ENCODE results near the gene ITFG1.

Gene ITFG1

GRCh38 chr16:47499080-47499699 is 38.3 kb upstream of the ITFG1 start:
- Histone ChIP-seq H3K4me2 (ENCODE audit: low read length) (no peak overlapping the region), H3K27ac (ENCODE audit: low read depth, low read length) (no peak overlapping the region), H3K9me2 (replicated peaks; ENCODE audit: control insufficient read depth, low read length) (no peaks in the 10 kb centered on the region), H3F3A (ENCODE audit: control insufficient read depth, insufficient read depth) (peaks cover 3% of the 10 kb centered on the region; the same call in 1 of the 2 replicates), H3K36me3 (ENCODE audit: control insufficient read depth, low read length) (peaks cover 65% of the 10 kb centered on the region), H3K4me3 (ENCODE audit: low read length) (no peak overlapping the region), H3K27me3 (ENCODE audit: control insufficient read depth, low read length) (no peaks in the 10 kb centered on the region), H3K79me2 (ENCODE audit: control insufficient read depth, low read length) (peaks cover 25% of the 10 kb centered on the region), H4K20me1 (ENCODE audit: control insufficient read depth, insufficient read depth, low read depth, low read length) (no peaks in the 10 kb centered on the region), H3K9me3 (ENCODE audit: control insufficient read depth, insufficient read depth, low read length) (no peaks in the 10 kb centered on the region), H3K4me1 (ENCODE audit: control insufficient read depth, low read length) (peaks cover 20% of the 10 kb centered on the region)
- TF ChIP-seq, protein P1, sequence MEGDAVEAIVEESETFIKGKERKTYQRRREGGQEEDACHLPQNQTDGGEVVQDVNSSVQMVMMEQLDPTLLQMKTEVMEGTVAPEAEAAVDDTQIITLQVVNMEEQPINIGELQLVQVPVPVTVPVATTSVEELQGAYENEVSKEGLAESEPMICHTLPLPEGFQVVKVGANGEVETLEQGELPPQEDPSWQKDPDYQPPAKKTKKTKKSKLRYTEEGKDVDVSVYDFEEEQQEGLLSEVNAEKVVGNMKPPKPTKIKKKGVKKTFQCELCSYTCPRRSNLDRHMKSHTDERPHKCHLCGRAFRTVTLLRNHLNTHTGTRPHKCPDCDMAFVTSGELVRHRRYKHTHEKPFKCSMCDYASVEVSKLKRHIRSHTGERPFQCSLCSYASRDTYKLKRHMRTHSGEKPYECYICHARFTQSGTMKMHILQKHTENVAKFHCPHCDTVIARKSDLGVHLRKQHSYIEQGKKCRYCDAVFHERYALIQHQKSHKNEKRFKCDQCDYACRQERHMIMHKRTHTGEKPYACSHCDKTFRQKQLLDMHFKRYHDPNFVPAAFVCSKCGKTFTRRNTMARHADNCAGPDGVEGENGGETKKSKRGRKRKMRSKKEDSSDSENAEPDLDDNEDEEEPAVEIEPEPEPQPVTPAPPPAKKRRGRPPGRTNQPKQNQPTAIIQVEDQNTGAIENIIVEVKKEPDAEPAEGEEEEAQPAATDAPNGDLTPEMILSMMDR (IDR thresholded peaks at IDR 0.05; ENCODE audit: low read depth, low read length, poor library complexity, severe bottlenecking) = no peak
- TF ChIP-seq EZH2phosphoT487 (IDR thresholded peaks at IDR 0.05; ENCODE audit: borderline replicate concordance, low read length) = no peak

DNA sequence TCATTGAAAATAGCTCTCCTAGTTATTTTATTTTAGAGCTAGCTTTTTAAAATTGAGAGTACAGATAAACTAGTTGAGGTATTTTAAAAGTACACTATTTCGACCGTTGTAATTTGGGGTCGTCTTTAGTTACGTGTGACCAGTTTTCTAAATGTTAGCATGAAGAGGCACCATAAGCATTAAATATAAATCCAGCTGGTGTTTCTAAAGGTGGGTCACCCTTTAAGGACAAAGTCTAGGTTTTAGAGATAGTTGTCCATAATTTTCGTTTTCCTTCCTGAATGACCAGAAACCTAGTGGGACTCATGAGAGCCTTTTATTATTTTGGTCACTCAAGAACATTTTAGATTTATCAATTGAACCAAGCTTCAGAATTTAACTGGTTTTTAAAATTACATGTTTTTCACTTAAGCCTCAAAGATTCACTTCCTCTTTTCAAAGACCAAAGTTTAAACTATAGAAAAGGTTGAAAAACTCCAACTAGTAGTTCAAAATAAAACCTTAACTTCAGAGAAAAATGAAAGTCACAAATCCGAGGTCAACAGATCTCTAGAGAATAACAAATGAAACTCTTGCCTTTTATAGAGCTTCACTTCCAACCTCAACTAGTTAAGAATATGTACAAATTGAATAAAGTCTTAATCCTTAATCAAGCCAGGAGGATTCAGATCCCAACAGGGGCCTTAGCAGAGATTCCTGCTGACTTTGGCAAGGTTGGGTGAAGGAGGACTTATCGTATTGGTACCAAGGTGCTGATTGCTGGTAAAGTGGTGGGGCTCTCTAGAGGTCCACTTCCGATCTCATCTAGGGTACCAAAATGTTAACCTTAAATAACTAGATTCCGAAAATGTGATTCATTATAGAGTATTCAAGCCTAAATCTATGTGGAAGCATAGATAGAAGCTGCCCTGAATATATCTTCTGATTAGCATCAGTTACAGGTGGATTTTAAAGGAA is 32.8 kb upstream of the ITFG1 start:
- peaks cover 53% of the 10 kb centered on the region for H3K36me3 ChIP-seq (ENCODE audit: control insufficient read depth, low read length)
- H3K9me2 ChIP-seq (replicated peaks; ENCODE audit: control insufficient read depth, low read length) = no peaks in the 10 kb centered on the region
- peaks cover 57% of the 10 kb centered on the region for H3K4me1 ChIP-seq (ENCODE audit: control insufficient read depth, low read length)
- peak overlapping the region; percentile 93 for H3K4me2 ChIP-seq (ENCODE audit: low read length)
- peaks cover 32% of the 10 kb centered on the region for H3F3A ChIP-seq (ENCODE audit: control insufficient read depth, insufficient read depth)
- H3K9me3 ChIP-seq (ENCODE audit: control insufficient read depth, insufficient read depth, low read length) = peaks cover 27% of the 10 kb centered on the region; the same call in 1 of the 2 replicates
- no peak for TF ChIP-seq EZH2phosphoT487 (IDR thresholded peaks at IDR 0.05; ENCODE audit: borderline replicate concordance, low read length)
- TF ChIP-seq, protein P1 (IDR thresholded peaks at IDR 0.05; ENCODE audit: low read depth, low read length, poor library complexity, severe bottlenecking) = no peak
- H4K20me1 ChIP-seq (ENCODE audit: control insufficient read depth, insufficient read depth, low read depth, low read length) = no peaks in the 10 kb centered on the region
- H3K27ac ChIP-seq (ENCODE audit: low read depth, low read length) = peak overlapping the region; percentile 97
- no peaks in the 10 kb centered on the region for H3K27me3 ChIP-seq (ENCODE audit: control insufficient read depth, low read length)
- H3K79me2 ChIP-seq (ENCODE audit: control insufficient read depth, low read length) = peaks cover 54% of the 10 kb centered on the region
- H3K4me3 ChIP-seq (ENCODE audit: low read length) = peak overlapping the region; percentile 74

- no peak for TF ChIP-seq EZH2phosphoT487 (IDR thresholded peaks at IDR 0.05; ENCODE audit: borderline replicate concordance, low read length)
- TF ChIP-seq, protein P1 (IDR thresholded peaks at IDR 0.05; ENCODE audit: low read depth, low read length, poor library complexity, severe bottlenecking) = no peak
- H3K9me2 ChIP-seq (replicated peaks; ENCODE audit: control insufficient read depth, low read length) = no peaks in the 10 kb centered on the region
- no peaks in the 10 kb centered on the region for H3K27me3 ChIP-seq (ENCODE audit: control insufficient read depth, low read length)
- H3K36me3 ChIP-seq (ENCODE audit: control insufficient read depth, low read length) = peaks cover 44% of the 10 kb centered on the region
- H3F3A ChIP-seq (ENCODE audit: control insufficient read depth, insufficient read depth) = peaks cover 32% of the 10 kb centered on the region
- H3K79me2 ChIP-seq (ENCODE audit: control insufficient read depth, low read length) = peaks cover 64% of the 10 kb centered on the region
- peak overlapping the region; percentile 97 for H3K27ac ChIP-seq (ENCODE audit: low read depth, low read length)
- H3K4me1 ChIP-seq (ENCODE audit: control insufficient read depth, low read length) = peaks cover 57% of the 10 kb centered on the region
- H3K4me2 ChIP-seq (ENCODE audit: low read length) = peak overlapping the region; percentile 93
- H3K4me3 ChIP-seq (ENCODE audit: low read length) = peak overlapping the region; percentile 74
- H3K9me3 ChIP-seq (ENCODE audit: control insufficient read depth, insufficient read depth, low read length) = peaks cover 35% of the 10 kb centered on the region; the same call in 1 of the 2 replicates
- H4K20me1 ChIP-seq (ENCODE audit: control insufficient read depth, insufficient read depth, low read depth, low read length) = no peaks in the 10 kb centered on the region
These were observed 31.8 kb upstream of the ITFG1 start for GRCh38 chr16:47492428-47493377.
